ENCODE results near the gene SPINT4.

- no peak for TF ChIP-seq CTCF (IDR thresholded peaks at IDR 0.05)
- TF ChIP-seq POLR2A (IDR thresholded peaks at IDR 0.05), result no peak
Measured at GRCh38 chr20:45704969-45705637, 17.0 kb upstream of the SPINT4 start, which contains the start of gene WFDC10B.
